DND-41 (cell line): ENCODE data around the gene OPRL1.

Source experiments
- ATAC-seq: fragments of 200-7000 bp; cut with Tn5 transposase; 3 replicates; pipeline ENCODE4 v1.9.1; 2021; ENCODE audit warnings: low read depth; ENCODE audit not compliant: insufficient read depth
- DNase-seq: peaks from one replicate; pipeline ENCODE4 v3.0.0-alpha.2; 2020
- H2AFZ ChIP-seq: 2 replicates; pipeline ENCODE4 v1.6.0; 2012; ENCODE audit warnings: low read depth, low read length
- H3K27ac ChIP-seq: 2 replicates; pipeline ENCODE4 v1.5.1; 2012; ENCODE audit warnings: low read length, inconsistent platforms
- H3K27me3 ChIP-seq: fragments of 200-600 bp; sonication (generic); 2 replicates; pipeline ENCODE4 v1.6.0; 2012; ENCODE audit warnings: low read length, mild to moderate bottlenecking, inconsistent platforms; ENCODE audit not compliant: insufficient read depth, poor library complexity
- H3K36me3 ChIP-seq: 2 replicates; pipeline ENCODE4 v1.5.1; 2012; ENCODE audit warnings: low read length, inconsistent platforms; ENCODE audit not compliant: insufficient read depth
- H3K4me1 ChIP-seq: 2 replicates; pipeline ENCODE4 v1.5.1; 2012; ENCODE audit warnings: mild to moderate bottlenecking, low read length; ENCODE audit not compliant: insufficient read depth
- H3K4me2 ChIP-seq: 2 replicates; pipeline ENCODE4 v1.6.0; 2012; ENCODE audit warnings: mild to moderate bottlenecking, moderate library complexity, low read length, inconsistent platforms; ENCODE audit not compliant: insufficient read depth
- H3K4me3 ChIP-seq, 2 experiments: fragments of 200-600 bp in 1 of 2; shearing (Covaris generic) in 1 of 2; 2 replicates each; pipeline ENCODE4 v1.5.1; 2012 to 2016; ENCODE audit warnings: inconsistent platforms in 2 of 2, low read length in 2 of 2, mild to moderate bottlenecking in 2 of 2, low read depth in 1 of 2, moderate library complexity in 1 of 2
- H3K79me2 ChIP-seq: 2 replicates; pipeline ENCODE4 v1.6.0; 2012; ENCODE audit warnings: low read length, inconsistent platforms; ENCODE audit not compliant: insufficient read depth
- H3K9ac ChIP-seq: 2 replicates; pipeline ENCODE4 v1.6.0; 2012; ENCODE audit warnings: low read depth, mild to moderate bottlenecking, inconsistent platforms, low read length, moderate library complexity
- H3K9me3 ChIP-seq: 2 replicates; pipeline ENCODE4 v1.5.1; 2012; ENCODE audit warnings: low read length, moderate library complexity, mild to moderate bottlenecking, inconsistent platforms; ENCODE audit not compliant: insufficient read depth, severe bottlenecking
- H4K20me1 ChIP-seq: 2 replicates; pipeline ENCODE4 v1.6.0; 2012; ENCODE audit warnings: low read length; ENCODE audit not compliant: insufficient read depth
- EZH2 ChIP-seq: IDR thresholded peaks from 3 replicates; pipeline ENCODE4 v1.6.1; 2012; ENCODE audit warnings: borderline replicate concordance, low read depth, mild to moderate bottlenecking, moderate library complexity, low read length, inconsistent platforms; ENCODE audit not compliant: severe bottlenecking
- TF ChIP-seq, protein P1 (sequence below): IDR thresholded peaks from 2 replicates; pipeline ENCODE4 v1.5.1; 2012; ENCODE audit warnings: borderline replicate concordance, low read length, moderate library complexity, mild to moderate bottlenecking; ENCODE audit not compliant: poor library complexity, severe bottlenecking; ENCODE audit errors: extremely low read depth

The OPRL1 gene

DNA sequence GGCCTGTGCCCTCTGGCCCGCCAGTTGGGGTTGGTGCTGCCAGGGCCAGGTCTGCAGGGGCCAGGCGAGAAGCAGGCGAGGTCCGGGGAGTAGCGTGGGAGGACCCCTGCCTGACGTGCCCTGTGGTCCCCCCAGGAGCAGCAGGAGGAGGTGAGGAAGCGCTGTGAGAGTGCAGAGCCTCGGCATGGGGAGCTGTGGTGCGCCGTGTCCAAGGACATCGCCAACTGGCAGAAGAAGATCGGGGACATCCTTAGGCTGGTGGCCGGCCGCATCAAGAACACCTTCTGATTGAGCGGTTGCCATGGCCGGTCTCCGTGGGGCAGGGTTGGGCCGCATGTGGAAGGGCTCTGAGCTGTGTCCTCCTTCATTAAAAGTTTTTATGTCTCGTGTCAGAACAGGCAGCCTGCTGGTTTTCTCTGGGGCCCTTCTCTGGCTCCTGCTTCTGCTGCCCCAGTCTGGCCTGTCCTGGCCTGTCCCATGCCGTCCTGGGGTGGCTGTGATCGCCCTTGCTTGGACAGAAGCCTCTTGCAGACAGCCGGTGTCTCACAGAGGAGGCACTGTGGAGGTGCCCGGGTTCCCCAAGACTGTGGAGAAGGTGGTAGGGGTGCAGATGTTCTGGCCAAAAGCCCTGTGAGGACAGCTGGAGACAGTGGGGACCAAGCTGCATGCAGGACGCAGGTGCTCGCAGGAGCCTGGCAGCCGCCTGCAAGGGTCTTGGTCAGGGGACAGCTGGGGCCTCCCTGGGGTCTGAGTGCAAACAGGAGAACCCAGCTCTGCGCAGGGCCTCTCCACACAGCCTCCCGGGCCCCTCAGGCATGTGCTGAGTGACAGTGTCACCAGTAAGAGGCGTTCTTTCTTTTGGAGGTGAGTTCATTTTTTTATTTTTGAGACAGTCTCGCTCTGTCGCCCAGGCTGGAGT, 46.9 kb upstream of the OPRL1 start:
- H3K4me1 ChIP-seq = peaks cover 5% of the 10 kb centered on the region
- H3K9me3 ChIP-seq = no peaks in the 10 kb centered on the region
- TF ChIP-seq, protein P1, sequence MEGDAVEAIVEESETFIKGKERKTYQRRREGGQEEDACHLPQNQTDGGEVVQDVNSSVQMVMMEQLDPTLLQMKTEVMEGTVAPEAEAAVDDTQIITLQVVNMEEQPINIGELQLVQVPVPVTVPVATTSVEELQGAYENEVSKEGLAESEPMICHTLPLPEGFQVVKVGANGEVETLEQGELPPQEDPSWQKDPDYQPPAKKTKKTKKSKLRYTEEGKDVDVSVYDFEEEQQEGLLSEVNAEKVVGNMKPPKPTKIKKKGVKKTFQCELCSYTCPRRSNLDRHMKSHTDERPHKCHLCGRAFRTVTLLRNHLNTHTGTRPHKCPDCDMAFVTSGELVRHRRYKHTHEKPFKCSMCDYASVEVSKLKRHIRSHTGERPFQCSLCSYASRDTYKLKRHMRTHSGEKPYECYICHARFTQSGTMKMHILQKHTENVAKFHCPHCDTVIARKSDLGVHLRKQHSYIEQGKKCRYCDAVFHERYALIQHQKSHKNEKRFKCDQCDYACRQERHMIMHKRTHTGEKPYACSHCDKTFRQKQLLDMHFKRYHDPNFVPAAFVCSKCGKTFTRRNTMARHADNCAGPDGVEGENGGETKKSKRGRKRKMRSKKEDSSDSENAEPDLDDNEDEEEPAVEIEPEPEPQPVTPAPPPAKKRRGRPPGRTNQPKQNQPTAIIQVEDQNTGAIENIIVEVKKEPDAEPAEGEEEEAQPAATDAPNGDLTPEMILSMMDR = no peak
- TF ChIP-seq EZH2 = no peak
- no peak overlapping the region for H3K27ac ChIP-seq
- no peak for ATAC-seq
- H3K9ac ChIP-seq = no peak overlapping the region
- H2AFZ ChIP-seq = no peak overlapping the region
- H3K4me3 ChIP-seq = no peak overlapping the region
- no peaks in the 10 kb centered on the region for H3K79me2 ChIP-seq
- no peaks in the 10 kb centered on the region for H3K27me3 ChIP-seq
- peaks cover 65% of the 10 kb centered on the region for H3K36me3 ChIP-seq
- no peak for DNase-seq
- H4K20me1 ChIP-seq = peaks cover 12% of the 10 kb centered on the region
- no peak overlapping the region for H3K4me2 ChIP-seq

DNA sequence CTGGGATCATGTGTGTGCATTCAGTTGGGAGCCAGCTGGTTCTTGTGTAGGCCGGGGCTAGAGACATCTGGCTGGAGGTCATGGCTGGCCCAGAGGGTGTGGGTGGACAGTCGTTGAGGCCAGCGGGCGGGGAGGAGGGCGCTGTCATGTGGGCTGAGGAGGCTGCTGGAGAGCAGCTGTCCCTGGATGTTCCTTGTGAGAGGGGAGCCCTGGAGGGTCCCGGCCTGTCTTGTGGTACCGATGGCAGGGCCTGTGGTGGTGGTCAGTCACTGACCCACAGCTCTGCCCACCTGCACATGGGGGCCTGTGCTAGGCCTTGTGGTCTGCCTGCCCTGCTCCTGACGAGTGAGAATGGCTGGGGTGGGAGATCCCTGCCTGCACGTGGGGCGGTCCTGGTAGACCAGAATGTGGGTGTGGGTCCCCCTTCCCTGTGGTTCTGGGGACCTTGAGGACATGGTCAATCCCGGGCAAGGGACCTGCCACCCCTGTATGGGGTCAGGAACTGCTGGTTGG, 45.8 kb upstream of the OPRL1 start:
- no peak overlapping the region for H3K4me2 ChIP-seq
- no peak for TF ChIP-seq EZH2
- TF ChIP-seq, protein P1 = no peak
- H4K20me1 ChIP-seq = peaks cover 10% of the 10 kb centered on the region; the same call in 1 of the 2 replicates
- no peak overlapping the region for H3K4me3 ChIP-seq
- no peak overlapping the region for H2AFZ ChIP-seq
- no peak overlapping the region for H3K27ac ChIP-seq
- H3K9ac ChIP-seq = no peak overlapping the region
- no peaks in the 10 kb centered on the region for H3K9me3 ChIP-seq
- ATAC-seq (no peak), DNase-seq (no peak)
- peaks cover 8% of the 10 kb centered on the region for H3K27me3 ChIP-seq
- no peaks in the 10 kb centered on the region for H3K79me2 ChIP-seq
- H3K36me3 ChIP-seq = peaks cover 56% of the 10 kb centered on the region
- peaks cover 16% of the 10 kb centered on the region for H3K4me1 ChIP-seq

DNA sequence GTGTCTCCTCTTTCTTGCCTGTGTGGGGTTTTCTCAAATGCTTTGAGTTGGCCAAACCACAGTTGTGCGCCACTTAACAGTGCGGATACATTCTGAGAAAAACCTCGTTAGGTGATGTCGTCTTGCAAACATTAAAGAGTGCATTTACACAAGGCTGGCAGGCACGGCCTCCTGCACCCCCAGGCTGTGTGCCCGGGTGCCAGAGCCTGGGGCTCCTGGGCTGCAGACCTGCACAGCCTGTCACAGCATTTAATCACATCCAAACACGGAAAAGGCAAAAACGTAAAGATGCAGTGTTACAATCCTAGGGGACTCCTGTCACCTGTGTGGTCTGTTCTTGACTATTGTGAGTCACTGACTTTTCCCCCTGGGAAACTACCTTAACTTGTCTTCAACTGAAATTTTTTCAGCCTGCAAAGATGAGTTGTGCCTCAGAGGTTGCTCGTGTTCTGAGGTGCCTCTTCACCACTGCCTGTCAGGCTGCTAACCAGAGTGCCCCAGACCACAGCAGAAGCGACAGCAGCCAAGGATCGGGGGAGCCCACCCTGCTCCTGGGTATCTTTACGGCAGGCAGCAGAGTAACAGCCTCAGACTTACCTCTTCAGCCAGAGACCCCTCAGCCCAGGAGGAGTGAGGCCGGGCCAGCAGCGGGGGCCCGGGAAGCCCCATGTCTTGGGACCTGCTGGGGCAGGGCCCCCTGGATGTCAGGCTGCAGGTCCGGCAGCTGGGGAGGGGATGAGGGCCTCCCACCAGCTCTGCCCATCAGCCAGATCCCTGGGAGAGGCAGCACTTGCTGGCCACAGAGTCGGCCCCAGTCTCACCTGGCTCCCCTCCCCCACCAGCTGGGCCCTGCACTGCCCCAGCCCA, 44.6 kb upstream of the OPRL1 start:
- no peaks in the 10 kb centered on the region for H3K9me3 ChIP-seq
- H2AFZ ChIP-seq = no peak overlapping the region
- no peak for TF ChIP-seq EZH2
- TF ChIP-seq, protein P1 = no peak
- H3K27ac ChIP-seq = peak overlapping the region; percentile 25; the same call in 1 of the 2 replicates
- no peaks in the 10 kb centered on the region for H3K79me2 ChIP-seq
- peaks cover 43% of the 10 kb centered on the region for H3K36me3 ChIP-seq
- H4K20me1 ChIP-seq = peaks cover 18% of the 10 kb centered on the region; the same call in 1 of the 2 replicates
- no peak overlapping the region for H3K4me2 ChIP-seq
- H3K4me3 ChIP-seq = no peak overlapping the region
- no peak for ATAC-seq
- peak; percentile 44 for DNase-seq
- peaks cover 21% of the 10 kb centered on the region for H3K4me1 ChIP-seq
- peaks cover 20% of the 10 kb centered on the region for H3K27me3 ChIP-seq
- H3K9ac ChIP-seq = no peak overlapping the region
